ENCODE data around the gene WDFY3. TPM values are rescaled to one million over a fixed set of nuclear protein-coding genes. Genes with fewer than 3 reads are reported as not detected.

The WDFY3 gene
- total and polyA plus RNA-seq, 9 of the 15 experiments (the other 6 are each of a cell fraction or from before 2014, with no cell fraction given) = 0.58 to 13.5 (median 9.4) TPM

DNA sequence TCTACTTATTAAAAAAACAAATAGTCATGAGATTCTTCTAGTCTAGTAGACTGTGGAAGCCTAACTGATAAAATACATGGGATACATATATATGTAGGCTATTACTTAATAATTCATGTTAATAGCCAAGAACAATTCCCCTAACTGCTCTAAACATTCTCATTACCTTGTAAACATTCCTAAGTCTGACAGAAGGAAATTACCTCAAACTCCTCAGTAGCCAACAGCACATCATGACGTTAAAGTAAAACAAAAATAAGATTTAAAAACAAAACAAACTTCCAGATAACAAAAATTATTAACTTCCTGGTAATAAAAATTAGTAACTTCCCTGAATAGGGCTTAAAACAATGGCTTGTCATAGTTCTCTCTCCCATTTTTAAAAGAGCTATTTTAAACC, 109.2 kb downstream of the WDFY3 start:
- WGBS (ENCODE audit: insufficient coverage, low coverage, missing lambda C conversion rate) = 21% methylated on average over 1 of the region's 1 CpG
- no peak for DNase-seq (ENCODE audit: extremely low read depth in 1 of 4, low spot score in 3 of 4)

More for the DNA sequence above, 109.2 kb downstream of the WDFY3 start:
- no peaks in the 10 kb centered on the region for H3K79me2 ChIP-seq (ENCODE audit: control insufficient read depth, insufficient read depth, low read length)
- no peaks in the 10 kb centered on the region for H3K9me3 ChIP-seq (replicated peaks; ENCODE audit: control insufficient read depth, insufficient read depth, low read depth, low read length)
- CTCF ChIA-PET (ENCODE audit: low intra/inter-chr PET ratio) = no interaction called here
- H3K4me3 ChIP-seq = no peak overlapping the region
- no peaks in the 10 kb centered on the region for H3K9me1 ChIP-seq (ENCODE audit: control insufficient read depth, insufficient read depth, low read length)
- no peak overlapping the region for H3K27ac ChIP-seq (ENCODE audit: extremely low read depth, low read depth, low read length)
- H3K27me3 ChIP-seq (ENCODE audit: control insufficient read depth in 2 of 2, insufficient read depth in 2 of 2, low read length in 2 of 2) = no peaks in the 10 kb centered on the region
- no peak overlapping the region for H3K9ac ChIP-seq (ENCODE audit: insufficient read depth in 1 of 2, low read depth in 2 of 2, low read length in 2 of 2)
- in situ Hi-C loops (cut with MboI) = no loop called here
- intact Hi-C loops (cut with micrococcal nuclease) = no loop called here
- FAIRE-seq = no peak
- TF ChIP-seq, protein P1, sequence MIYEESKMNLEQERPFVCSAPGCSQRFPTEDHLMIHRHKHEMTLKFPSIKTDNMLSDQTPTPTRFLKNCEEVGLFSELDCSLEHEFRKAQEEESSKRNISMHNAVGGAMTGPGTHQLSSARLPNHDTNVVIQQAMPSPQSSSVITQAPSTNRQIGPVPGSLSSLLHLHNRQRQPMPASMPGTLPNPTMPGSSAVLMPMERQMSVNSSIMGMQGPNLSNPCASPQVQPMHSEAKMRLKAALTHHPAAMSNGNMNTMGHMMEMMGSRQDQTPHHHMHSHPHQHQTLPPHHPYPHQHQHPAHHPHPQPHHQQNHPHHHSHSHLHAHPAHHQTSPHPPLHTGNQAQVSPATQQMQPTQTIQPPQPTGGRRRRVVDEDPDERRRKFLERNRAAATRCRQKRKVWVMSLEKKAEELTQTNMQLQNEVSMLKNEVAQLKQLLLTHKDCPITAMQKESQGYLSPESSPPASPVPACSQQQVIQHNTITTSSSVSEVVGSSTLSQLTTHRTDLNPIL (CRISPR knock-in tag; IDR thresholded peaks at IDR 0.05) = no peak
- TF ChIP-seq ETV1 (tag; conservative IDR thresholded peaks at IDR 0.05; ENCODE audit: low read depth) (no peak), TFAM (CRISPR knock-in tag; conservative IDR thresholded peaks at IDR 0.05) (no peak)
- TF ChIP-seq, protein P2, sequence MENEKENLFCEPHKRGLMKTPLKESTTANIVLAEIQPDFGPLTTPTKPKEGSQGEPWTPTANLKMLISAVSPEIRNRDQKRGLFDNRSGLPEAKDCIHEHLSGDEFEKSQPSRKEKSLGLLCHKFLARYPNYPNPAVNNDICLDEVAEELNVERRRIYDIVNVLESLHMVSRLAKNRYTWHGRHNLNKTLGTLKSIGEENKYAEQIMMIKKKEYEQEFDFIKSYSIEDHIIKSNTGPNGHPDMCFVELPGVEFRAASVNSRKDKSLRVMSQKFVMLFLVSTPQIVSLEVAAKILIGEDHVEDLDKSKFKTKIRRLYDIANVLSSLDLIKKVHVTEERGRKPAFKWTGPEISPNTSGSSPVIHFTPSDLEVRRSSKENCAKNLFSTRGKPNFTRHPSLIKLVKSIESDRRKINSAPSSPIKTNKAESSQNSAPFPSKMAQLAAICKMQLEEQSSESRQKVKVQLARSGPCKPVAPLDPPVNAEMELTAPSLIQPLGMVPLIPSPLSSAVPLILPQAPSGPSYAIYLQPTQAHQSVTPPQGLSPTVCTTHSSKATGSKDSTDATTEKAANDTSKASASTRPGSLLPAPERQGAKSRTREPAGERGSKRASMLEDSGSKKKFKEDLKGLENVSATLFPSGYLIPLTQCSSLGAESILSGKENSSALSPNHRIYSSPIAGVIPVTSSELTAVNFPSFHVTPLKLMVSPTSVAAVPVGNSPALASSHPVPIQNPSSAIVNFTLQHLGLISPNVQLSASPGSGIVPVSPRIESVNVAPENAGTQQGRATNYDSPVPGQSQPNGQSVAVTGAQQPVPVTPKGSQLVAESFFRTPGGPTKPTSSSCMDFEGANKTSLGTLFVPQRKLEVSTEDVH (IDR thresholded peaks at IDR 0.05; ENCODE audit: low read depth, partially characterized antibody) = no peak
- no peaks in the 10 kb centered on the region for H4K20me1 ChIP-seq (replicated peaks; ENCODE audit: control insufficient read depth, insufficient read depth, low read length)
- H3K4me2 ChIP-seq (ENCODE audit: insufficient read depth, low read length) = no peak overlapping the region
- no peak overlapping the region for H2AFZ ChIP-seq (ENCODE audit: low read depth, low read length)
- no TSS peak for BruUV-seq (replicated peaks)
- H3K36me3 ChIP-seq (ENCODE audit: control insufficient read depth, insufficient read depth, low read length) = no peaks in the 10 kb centered on the region
- no peak for ATAC-seq
- H3K4me1 ChIP-seq (replicated peaks in 1 of 2; ENCODE audit: control insufficient read depth in 2 of 2, insufficient read depth in 2 of 2, low read length in 2 of 2) = no peaks in the 10 kb centered on the region
- POLR2A ChIA-PET = interaction anchor here (0.5 kb wide), 1 partner anchor 1310 kb away, joined by 3 read pairs; no protein-coding TSS in a partner anchor
